ENCODE measurements around the gene COL4A2.

- TF ChIP-seq YY1 (IDR thresholded peaks at IDR 0.05; ENCODE audit: insufficient read depth, insufficient read length) (no peak), ZNF274 (IDR thresholded peaks at IDR 0.05; ENCODE audit: low read depth, low read length) (no peak)
Observed at GRCh38 chr13:110273254-110273653, 33.8 kb upstream of the COL4A2 start.
